ENCODE data around the gene COA6.

DNA sequence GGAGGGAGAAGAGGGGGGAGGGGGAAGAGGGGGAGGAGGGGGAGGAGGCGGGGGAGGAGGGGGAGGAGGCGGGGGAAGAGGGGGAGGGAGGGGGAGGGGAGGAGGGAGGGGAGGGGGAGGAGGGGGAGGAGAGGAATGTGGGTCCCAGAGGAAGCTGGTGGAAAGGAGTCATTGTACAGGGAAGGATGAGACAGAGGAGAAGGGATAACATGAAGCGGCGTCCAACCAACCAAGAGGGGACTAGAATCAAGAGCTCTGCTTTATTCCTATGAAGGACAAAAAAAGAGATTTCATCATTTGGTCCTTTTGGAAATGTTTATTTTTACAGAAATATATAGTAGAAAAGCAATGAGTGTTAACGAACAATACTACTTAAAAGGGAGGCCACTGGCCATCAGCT lies 24.5 kb downstream of the COA6 start:
- TF ChIP-seq SUZ12 (IDR thresholded peaks at IDR 0.05; ENCODE audit: extremely low read depth, insufficient read depth, insufficient read length) (no peak), ZNF274 (IDR thresholded peaks at IDR 0.05; ENCODE audit: low read depth, low read length) (no peak)
